H1 (cell line): ENCODE data around the gene APOL5. TPM values are rescaled to one million over a fixed set of nuclear protein-coding genes. Genes with fewer than 3 reads are reported as not detected.

Experiments
- CTCF ChIA-PET: fragments of 300-600 bp; sonication (Branson Sonifier 250); formaldehyde crosslinking; loops from one replicate; lab custom pipeline; 2021; ENCODE audit not compliant: partially characterized antibody; lab: Charles Lee
- POLR2A ChIA-PET: fragments of 300-600 bp; sonication (Branson Sonifier 250); formaldehyde crosslinking; loops from one replicate; lab custom pipeline; 2021; ENCODE audit warnings: inconsistent platforms; ENCODE audit not compliant: partially characterized antibody; lab: Charles Lee
- DNase-seq, 2 experiments: peaks; one replicate each; pipeline versions ENCODE4 v3.0.0 to v3.0.0-alpha.2; 2010 to 2022; ENCODE audit warnings: low spot score in 2 of 2, low read depth in 1 of 2, mixed read lengths in 1 of 2
- FAIRE-seq: peaks from 2 replicates; lab custom pipeline; 2011; peaks lifted over from hg19 to GRCh38; lab: Jason Lieb, UNC
- H2AFZ ChIP-seq: 2 replicates; pipeline ENCODE4 v1.8.1; 2012; ENCODE audit warnings: low read length, inconsistent platforms
- H2AK5ac ChIP-seq: 2 replicates; pipeline ENCODE4 v1.6.1; 2013; ENCODE audit warnings: low read depth, low read length
- H2BK120ac ChIP-seq: replicated peaks from 2 replicates; pipeline ENCODE3; 2013; ENCODE audit warnings: low read depth, low read length, inconsistent platforms
- H2BK12ac ChIP-seq: 2 replicates; pipeline ENCODE4 v1.6.1; 2013; ENCODE audit warnings: low read depth, low read length
- H2BK15ac ChIP-seq: 2 replicates; pipeline ENCODE4 v1.6.1; 2013; ENCODE audit warnings: low read length
- H2BK20ac ChIP-seq: 2 replicates; pipeline ENCODE4 v1.6.1; 2013; ENCODE audit warnings: low read length
- H2BK5ac ChIP-seq: 2 replicates; pipeline ENCODE4 v1.6.1; 2013; ENCODE audit warnings: low read depth, low read length
- H3K14ac ChIP-seq: 2 replicates; pipeline ENCODE4 v1.6.1; 2013; ENCODE audit warnings: inconsistent platforms; ENCODE audit not compliant: insufficient read length
- H3K18ac ChIP-seq: 2 replicates; pipeline ENCODE4 v1.6.1; 2013; ENCODE audit warnings: low read length; ENCODE audit errors: extremely low read depth
- H3K23ac ChIP-seq: 2 replicates; pipeline ENCODE4 v1.6.1; 2013; ENCODE audit warnings: inconsistent platforms; ENCODE audit not compliant: insufficient read length
- H3K23me2 ChIP-seq: 2 replicates; pipeline ENCODE4 v1.6.1; 2013; ENCODE audit warnings: low read depth, low read length
- H3K27ac ChIP-seq: 2 replicates; pipeline ENCODE4 v1.6.1; 2011; ENCODE audit warnings: low read depth, low read length, inconsistent platforms
- H3K27me3 ChIP-seq, 4 experiments: replicated peaks in 1 of 4; 1 replicate in 1 of 4; 2 replicates in 3 of 4; pipeline versions ENCODE4 v1.6.1 to v1.8.1; 2011 to 2013; ENCODE audit warnings: low read length in 3 of 4, mild to moderate bottlenecking in 3 of 4, inconsistent platforms in 2 of 4, mixed read lengths in 2 of 4, moderate library complexity in 1 of 4; ENCODE audit not compliant: control insufficient read depth in 3 of 4, insufficient read depth in 3 of 4; ENCODE audit errors: extremely low read depth in 1 of 4
- H3K36me3 ChIP-seq, 4 experiments: 2 replicates each; pipeline versions ENCODE4 v1.6.1 to v1.8.1; 2011 to 2013; ENCODE audit warnings: mild to moderate bottlenecking in 4 of 4, low read length in 3 of 4, moderate library complexity in 2 of 4, control low read depth in 1 of 4, inconsistent platforms in 1 of 4; ENCODE audit not compliant: insufficient read depth in 4 of 4, control insufficient read depth in 2 of 4
- H3K4ac ChIP-seq: replicated peaks from 2 replicates; pipeline ENCODE3; 2013; ENCODE audit warnings: low read length, low read depth, mixed read lengths, inconsistent platforms; ENCODE audit not compliant: insufficient read length
- H3K4me1 ChIP-seq, 4 experiments: replicated peaks in 1 of 4; 1 replicate in 1 of 4; 2 replicates in 3 of 4; pipeline versions ENCODE4 v1.6.1 to v1.8.1; 2011 to 2013; ENCODE audit warnings: low read length in 3 of 4, inconsistent platforms in 2 of 4, mixed read lengths in 1 of 4; ENCODE audit not compliant: insufficient read depth in 4 of 4, control insufficient read depth in 3 of 4
- H3K4me2 ChIP-seq, 2 experiments: 2 replicates each; pipeline versions ENCODE4 v1.6.1 to v1.8.1; 2011 to 2013; ENCODE audit warnings: low read depth in 2 of 2, low read length in 2 of 2, control low read depth in 1 of 2, inconsistent platforms in 1 of 2, mild to moderate bottlenecking in 1 of 2; ENCODE audit not compliant: insufficient read depth in 1 of 2
- H3K4me3 ChIP-seq, 4 experiments: fragments of 200-600, 300-600 bp in 1 of 4; sonication (generic), shearing (Covaris generic), sonication (Bioruptor Twin) in 1 of 4; 2 replicates each; pipeline versions ENCODE4 v1.5.1 to v1.8.1; 2011 to 2016; ENCODE audit warnings: low read length in 4 of 4, low read depth in 3 of 4, control low read depth in 2 of 4, inconsistent platforms in 2 of 4, mild to moderate bottlenecking in 2 of 4, mixed read lengths in 1 of 4, moderate library complexity in 1 of 4; ENCODE audit not compliant: insufficient read depth in 2 of 4; ENCODE audit errors: extremely low read depth in 1 of 4
- H3K56ac ChIP-seq: replicated peaks from 2 replicates; pipeline ENCODE3; 2013; ENCODE audit warnings: low read depth, mild to moderate bottlenecking, mixed read lengths, low read length, inconsistent platforms; ENCODE audit not compliant: insufficient read length
- H3K79me1 ChIP-seq: 2 replicates; pipeline ENCODE4 v1.6.1; 2013; ENCODE audit warnings: low read depth, low read length, control low read depth
- H3K79me2 ChIP-seq, 2 experiments: 2 replicates each; pipeline versions ENCODE4 v1.6.1 to v1.8.1; 2012 to 2013; ENCODE audit warnings: low read length in 2 of 2, mild to moderate bottlenecking in 2 of 2, inconsistent platforms in 1 of 2; ENCODE audit not compliant: insufficient read depth in 2 of 2, control insufficient read depth in 1 of 2
- H3K9ac ChIP-seq, 4 experiments: replicated peaks in 1 of 4; 1 replicate in 1 of 4; 2 replicates in 3 of 4; pipeline versions ENCODE4 v1.6.1 to v1.8.1; 2011 to 2013; ENCODE audit warnings: low read depth in 3 of 4, low read length in 3 of 4, control low read depth in 2 of 4, mild to moderate bottlenecking in 2 of 4, moderate library complexity in 2 of 4, inconsistent platforms in 1 of 4; ENCODE audit errors: extremely low read depth in 1 of 4
- H3K9me3 ChIP-seq, 2 experiments: 2 replicates each; pipeline versions ENCODE4 v1.6.1 to v1.8.1; 2012 to 2013; ENCODE audit warnings: mild to moderate bottlenecking in 2 of 2, moderate library complexity in 2 of 2, control low read depth in 1 of 2, inconsistent platforms in 1 of 2, low read depth in 1 of 2, low read length in 1 of 2, mixed read lengths in 1 of 2; ENCODE audit not compliant: insufficient read depth in 2 of 2
- H4K20me1 ChIP-seq, 2 experiments: replicated peaks in 1 of 2; 2 replicates each; pipeline versions ENCODE3 to v1.8.1; 2011 to 2013; ENCODE audit warnings: inconsistent platforms in 2 of 2, low read length in 2 of 2, mild to moderate bottlenecking in 1 of 2; ENCODE audit not compliant: insufficient read depth in 2 of 2, control insufficient read depth in 1 of 2
- H4K5ac ChIP-seq: 2 replicates; pipeline ENCODE4 v1.6.1; 2013; ENCODE audit warnings: low read length, low read depth, mixed read lengths, inconsistent platforms; ENCODE audit not compliant: insufficient read length
- H4K8ac ChIP-seq: 2 replicates; pipeline ENCODE4 v1.8.0; 2013; ENCODE audit warnings: mild to moderate bottlenecking, moderate library complexity, low read length, inconsistent platforms; ENCODE audit not compliant: insufficient read depth; ENCODE audit errors: extremely low read depth
- H4K91ac ChIP-seq: replicated peaks from 2 replicates; pipeline ENCODE3; 2013; ENCODE audit warnings: low read length, mixed read lengths, inconsistent platforms; ENCODE audit not compliant: insufficient read length
- ASH2L ChIP-seq: fragments of 200-600, 300-600 bp; sonication (generic); IDR thresholded peaks from one replicate; pipeline ENCODE4 v1.7.1; 2017; ENCODE audit warnings: low read length
- CEBPB ChIP-seq: IDR thresholded peaks from 2 replicates; pipeline ENCODE4 v1.6.1; 2012; ENCODE audit warnings: low read depth, low read length
- E2F6 ChIP-seq: IDR thresholded peaks from 2 replicates; pipeline ENCODE4 v1.6.1; 2012; ENCODE audit warnings: inconsistent platforms
- KDM1A ChIP-seq: fragments of 200-600, 300-600 bp; sonication (generic); IDR thresholded peaks from 2 replicates; pipeline ENCODE4 v1.7.1; 2016; ENCODE audit warnings: mild to moderate bottlenecking, low read length, borderline replicate concordance
- NRF1 ChIP-seq: IDR thresholded peaks from 2 replicates; pipeline ENCODE4 v1.6.1; 2011; ENCODE audit warnings: mild to moderate bottlenecking, low read depth, low read length, improper control_type of control experiment
- RAD21 ChIP-seq, 2 experiments: IDR thresholded peaks in 1 of 2; conservative IDR thresholded peaks in 1 of 2; 2 replicates each; pipeline ENCODE4 v1.6.1; 2011; ENCODE audit warnings: low read depth in 2 of 2, low read length in 2 of 2, improper control_type of control experiment in 1 of 2, inconsistent platforms in 1 of 2, mild to moderate bottlenecking in 1 of 2, moderate library complexity in 1 of 2
- RFX5 ChIP-seq: IDR thresholded peaks from 2 replicates; pipeline ENCODE4 v1.6.1; 2011; ENCODE audit warnings: low read depth, low read length, improper control_type of control experiment, borderline replicate concordance
- WGBS, 2 experiments: shearing (Covaris generic) in 1 of 2; methylation state at CpG; one replicate each; pipeline versions ENCODE4 v1.1.6 to v1.1.7; 2013 to 2015; ENCODE audit warnings: low lambda C conversion rate in 2 of 2, mixed read lengths in 2 of 2, inconsistent platforms in 1 of 2, low coverage in 1 of 2, missing lambda C conversion rate in 1 of 2; ENCODE audit not compliant: insufficient replicate concordance in 2 of 2, insufficient coverage in 1 of 2, insufficient read length in 1 of 2; ENCODE audit errors: extremely low coverage in 1 of 2, missing lambda C conversion rate in 1 of 2; 5-methylcytosine and 5-hydroxymethylcytosine counted together
- polyA plus RNA-seq, 7 experiments: library from polyadenylated mRNA; depleted of rRNA in 3 of 7; stranded (reverse) in 5 of 7; unstranded in 2 of 7; fragments of >200 nt in 5 of 7; fragments of 200-250 nt in 2 of 7; gene quantifications; 1 replicate in 5 of 7; 2 replicates in 1 of 7; 4 replicates in 1 of 7; pipeline versions ENCODE4 v1.2.1 to v1.2.3, GENCODE V29; 2011 to 2013; ENCODE audit warnings: missing spikeins in 2 of 7, mixed read lengths in 2 of 7
- total RNA-seq: library from RNA; stranded (reverse); fragmentation: NEBNext Ultra II Directional; extraction: Animal tissue kit (Norgen Biotek cat#: 25700); gene quantifications from 2 replicates; pipeline ENCODE4 v1.2.1, GENCODE V29; 2021

APOL5 gene
- total and polyA plus RNA-seq, 2 of the 8 experiments (the other 6 are each of a cell fraction or from before 2014, with no cell fraction given), result not detected

GRCh38 chr22:35705141-35705540, 12.5 kb upstream of the APOL5 start:
- no peak overlapping the region for H2BK12ac ChIP-seq
- FAIRE-seq, result no peak
- TF ChIP-seq E2F6 (no peak), ASH2L (no peak), NRF1 (no peak), CEBPB (no peak), RAD21 (IDR thresholded peaks at IDR 0.05 in 1 of 2, conservative IDR thresholded peaks at IDR 0.05 in 1 of 2; ENCODE audit: low read depth in 2 of 2, low read length in 2 of 2) (no peak), KDM1A (no peak), RFX5 (no peak)

More at GRCh38 chr22:35705141-35705540, 12.5 kb upstream of the APOL5 start:
- H3K9me3 ChIP-seq, result no peaks in the 10 kb centered on the region
- H2BK15ac ChIP-seq, result no peak overlapping the region
- no peaks in the 10 kb centered on the region for H3K27me3 ChIP-seq
- H2AK5ac ChIP-seq, result no peak overlapping the region
- no peaks in the 10 kb centered on the region for H4K20me1 ChIP-seq
- DNase-seq, result no peak
- no peak overlapping the region for H3K23ac ChIP-seq
- whole genome bisulfite sequencing, 2 experiments, result 99% methylated on average over 3 of the region's 3 CpGs; no CpG with 5 or more reads in 1 of the 2 experiments
- H2BK20ac ChIP-seq, result no peak overlapping the region
- H2BK120ac ChIP-seq, result no peak overlapping the region
- H3K4ac ChIP-seq, result no peak overlapping the region
- H4K91ac ChIP-seq, result no peak overlapping the region
- H3K79me1 ChIP-seq, result no peaks in the 10 kb centered on the region
- no peak overlapping the region for H3K4me3 ChIP-seq
- no peaks in the 10 kb centered on the region for H3K4me1 ChIP-seq
- H3K4me2 ChIP-seq, result no peak overlapping the region
- CTCF ChIA-PET, result interaction anchor here (0.6 to 1.5 kb wide), 3 partner anchors 23 to 537 kb away, joined by 3 to 5 read pairs (median 3); no protein-coding TSS in a partner anchor
- no peak overlapping the region for H3K14ac ChIP-seq
- no peaks in the 10 kb centered on the region for H3K79me2 ChIP-seq
- H3K9ac ChIP-seq, result no peak overlapping the region
- H2BK5ac ChIP-seq, result no peak overlapping the region
- H3K36me3 ChIP-seq, result no peaks in the 10 kb centered on the region
- POLR2A ChIA-PET, result no interaction called here
- H3K27ac ChIP-seq, result no peak overlapping the region
- H2AFZ ChIP-seq, result no peak overlapping the region
- H3K56ac ChIP-seq, result no peak overlapping the region
- H3K18ac ChIP-seq, result no peak overlapping the region
- no peak overlapping the region for H4K8ac ChIP-seq
- H3K23me2 ChIP-seq, result no peaks in the 10 kb centered on the region
- H4K5ac ChIP-seq, result no peak overlapping the region
